ENCODE results near the gene OLFML2A.
A peak's percentile ranks its signal among the peaks of the same experiment; 100 is the strongest.

Gene OLFML2A

DNA sequence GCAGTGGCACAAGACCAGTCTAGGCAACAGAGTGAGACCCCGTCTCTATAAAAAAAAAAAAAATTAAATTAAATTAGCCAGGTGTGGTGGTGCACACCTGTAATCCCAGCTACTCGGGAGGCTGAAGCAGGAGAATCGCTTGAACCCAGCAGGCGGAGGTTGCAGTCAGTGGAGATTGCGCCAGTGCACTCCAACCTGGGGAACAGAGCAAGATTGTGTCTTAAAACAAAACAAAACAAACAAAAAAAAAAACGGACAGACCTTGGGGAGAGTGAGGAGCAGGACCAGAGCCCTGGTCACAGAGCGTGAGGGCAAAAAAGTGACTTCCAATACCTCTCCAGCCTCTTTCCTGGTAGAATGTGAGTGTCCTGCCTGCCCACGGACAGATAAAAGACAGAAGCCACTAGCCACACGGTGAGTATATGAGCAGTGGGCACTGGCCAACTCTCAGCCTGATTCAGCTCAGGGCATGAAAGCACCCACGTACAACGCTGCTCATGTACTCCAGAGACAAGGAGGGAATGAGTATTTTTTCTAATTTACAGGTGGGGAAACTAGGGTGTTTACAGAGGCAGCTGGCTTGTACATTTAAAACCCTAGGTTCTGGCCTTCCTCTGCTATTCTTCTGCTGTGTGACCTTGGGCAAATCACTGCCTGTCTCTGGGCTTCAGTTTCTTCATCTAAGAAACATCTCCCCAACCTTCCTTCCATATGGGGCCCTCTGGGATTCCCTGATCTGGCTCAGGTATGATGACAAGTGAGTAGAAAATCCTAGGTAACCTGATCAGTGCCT is 1.8 kb downstream of the OLFML2A start:
- DNase-seq (ENCODE audit: low spot score) = no peak

- no peak for DNase-seq (ENCODE audit: low spot score)
Observed at GRCh38 chr9:124779368-124780059, 2.6 kb downstream of the OLFML2A start.

DNA sequence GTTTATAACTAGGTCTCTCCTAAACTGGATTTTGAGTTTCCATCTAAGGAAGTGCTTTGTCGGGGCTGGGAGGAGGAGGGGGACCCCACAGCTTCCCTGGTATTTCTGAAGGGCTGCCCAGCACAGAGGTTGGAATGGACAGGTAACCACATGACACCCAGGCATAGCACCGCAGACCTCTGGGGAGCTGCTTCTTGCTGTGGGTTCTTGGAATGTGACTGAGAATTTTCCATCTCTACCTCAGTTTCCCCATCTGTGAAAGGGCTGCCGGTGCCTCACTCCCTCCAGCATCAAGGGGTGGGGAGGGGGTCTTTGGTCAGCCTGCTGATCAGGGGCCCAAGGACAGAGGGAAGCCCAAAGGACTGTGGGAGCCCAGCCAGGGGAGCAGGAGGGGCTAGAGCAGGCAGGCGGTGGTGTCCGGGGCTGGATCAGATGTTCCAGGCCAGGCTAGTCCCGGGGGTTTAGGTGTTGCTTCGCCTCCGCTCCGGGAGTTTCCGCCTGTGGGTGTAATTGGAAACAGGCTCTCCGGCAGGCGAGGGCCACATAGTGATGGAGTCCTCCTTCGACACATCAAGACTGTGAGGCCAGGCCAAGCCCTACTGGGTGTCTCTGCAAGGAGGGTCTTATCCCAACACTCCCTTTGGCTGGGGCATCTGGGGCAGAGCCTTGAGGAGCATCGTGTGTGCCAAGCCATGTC is 3.3 kb downstream of the OLFML2A start:
- DNase-seq (ENCODE audit: low spot score) = no peak

- DNase-seq (ENCODE audit: low spot score) = no peak
Observed at GRCh38 chr9:124780757-124781151, 3.8 kb downstream of the OLFML2A start.

DNA sequence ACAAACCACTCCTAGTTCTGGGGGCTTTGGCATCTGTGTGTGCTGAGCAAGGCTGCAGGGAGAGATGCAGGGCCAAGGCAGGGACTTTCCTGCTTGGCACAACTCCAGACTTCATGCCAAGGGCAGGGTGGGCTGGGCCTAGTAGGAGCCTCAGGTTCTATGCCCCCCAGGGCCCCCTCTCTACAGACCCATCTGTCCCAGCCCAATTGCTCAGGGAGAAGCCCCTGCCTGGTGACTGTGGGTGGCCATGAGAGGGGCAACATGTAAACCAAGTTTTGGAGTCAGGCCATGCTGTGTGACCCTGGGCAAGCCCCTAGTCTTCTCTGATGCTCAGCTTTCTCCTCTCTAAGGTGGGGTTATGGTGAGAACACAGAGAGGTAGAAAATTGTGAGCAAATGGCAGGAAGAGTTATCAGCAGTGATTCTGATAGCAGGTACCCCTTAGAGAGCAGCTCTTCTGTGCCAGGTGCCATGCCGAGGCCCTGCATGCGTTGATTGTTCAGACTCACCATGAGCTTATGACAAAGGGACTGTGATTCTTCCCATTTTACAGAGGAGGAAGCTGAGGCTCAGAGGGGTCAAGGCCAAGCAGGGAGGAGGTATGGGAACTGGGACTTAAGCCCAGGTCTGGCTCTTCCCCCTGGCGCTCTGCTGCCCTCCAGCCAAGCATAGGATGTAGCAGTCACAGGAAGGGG is 5.2 kb downstream of the OLFML2A start:
- no peak for DNase-seq (ENCODE audit: low spot score)

DNA sequence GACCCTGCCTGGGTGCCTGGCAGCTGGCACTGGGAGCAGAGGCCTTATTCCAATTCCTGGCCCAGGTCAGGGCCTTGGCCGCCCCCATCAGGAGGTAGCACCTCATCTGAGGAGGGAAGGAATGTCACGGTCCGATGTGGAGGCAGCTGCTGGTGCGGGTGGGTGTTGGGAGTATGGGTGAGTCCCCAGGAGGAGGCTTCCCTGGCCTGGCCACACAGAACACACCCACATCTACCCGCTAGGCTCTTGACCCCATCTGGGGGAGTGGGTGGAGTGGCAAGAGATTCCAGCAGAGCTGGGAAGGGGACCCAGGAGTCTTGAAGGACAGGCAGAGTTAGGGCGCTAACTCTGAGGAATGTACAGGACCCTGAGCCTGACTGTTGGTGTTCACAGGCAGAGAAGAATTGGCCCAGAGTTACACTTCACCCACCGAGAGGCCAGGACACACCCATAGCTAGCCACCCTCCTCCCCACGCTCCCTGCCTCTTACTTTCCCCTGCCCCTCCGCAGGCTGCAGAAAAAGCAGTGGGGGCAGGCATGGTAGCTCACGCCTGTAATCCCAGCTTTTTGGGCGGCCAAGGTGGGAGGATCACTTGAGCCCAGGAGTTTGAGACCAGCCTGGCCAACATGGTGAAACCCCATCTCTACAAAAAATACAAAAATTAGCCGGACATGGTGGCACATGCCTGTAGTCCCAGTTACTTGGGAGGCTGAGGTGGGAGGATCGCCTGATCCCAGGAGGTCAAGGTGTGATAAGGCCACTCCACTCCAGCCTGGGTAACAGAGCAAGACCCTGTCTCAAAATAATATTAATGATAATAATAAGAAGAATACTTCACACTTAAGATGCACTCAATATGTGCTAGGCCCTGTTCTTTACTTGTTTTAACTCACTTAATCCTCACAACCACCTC is 6.0 kb downstream of the OLFML2A start:
- DNase-seq (ENCODE audit: low spot score) = no peak

- no peak for DNase-seq (ENCODE audit: low spot score)
Observed at GRCh38 chr9:124783830-124784229, 6.9 kb downstream of the OLFML2A start.

DNA sequence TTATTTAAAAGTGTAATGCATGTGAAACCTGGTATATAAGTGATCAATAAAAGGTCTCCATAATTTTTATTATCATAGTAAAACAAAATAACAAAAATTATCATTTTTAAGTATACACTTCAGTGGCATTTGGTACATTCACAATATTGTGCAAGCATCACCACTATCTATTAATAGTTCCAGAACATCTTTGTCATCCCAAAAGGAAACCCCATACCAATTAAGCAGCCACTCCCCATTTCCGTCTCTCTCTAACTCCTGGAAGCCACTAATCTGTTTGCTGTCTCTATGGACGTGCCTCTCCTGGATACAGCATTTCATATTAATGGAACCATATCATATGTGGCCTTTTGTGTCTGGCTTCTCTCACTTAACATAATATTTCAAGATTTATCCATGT is 7.6 kb downstream of the OLFML2A start:
- peak; percentile 55 for DNase-seq (ENCODE audit: low spot score)

GRCh38 chr9:124786881-124787573 is 10.1 kb downstream of the OLFML2A start:
- no peak for DNase-seq (ENCODE audit: low spot score)

- no peak for DNase-seq (ENCODE audit: low spot score)
Observed at GRCh38 chr9:124788542-124789217, 11.7 kb downstream of the OLFML2A start.

GRCh38 chr9:124789531-124789930 is 12.6 kb downstream of the OLFML2A start:
- no peak for DNase-seq (ENCODE audit: low spot score)

- DNase-seq (ENCODE audit: low spot score) = no peak
Observed at GRCh38 chr9:124790301-124790700, 13.4 kb downstream of the OLFML2A start.

DNA sequence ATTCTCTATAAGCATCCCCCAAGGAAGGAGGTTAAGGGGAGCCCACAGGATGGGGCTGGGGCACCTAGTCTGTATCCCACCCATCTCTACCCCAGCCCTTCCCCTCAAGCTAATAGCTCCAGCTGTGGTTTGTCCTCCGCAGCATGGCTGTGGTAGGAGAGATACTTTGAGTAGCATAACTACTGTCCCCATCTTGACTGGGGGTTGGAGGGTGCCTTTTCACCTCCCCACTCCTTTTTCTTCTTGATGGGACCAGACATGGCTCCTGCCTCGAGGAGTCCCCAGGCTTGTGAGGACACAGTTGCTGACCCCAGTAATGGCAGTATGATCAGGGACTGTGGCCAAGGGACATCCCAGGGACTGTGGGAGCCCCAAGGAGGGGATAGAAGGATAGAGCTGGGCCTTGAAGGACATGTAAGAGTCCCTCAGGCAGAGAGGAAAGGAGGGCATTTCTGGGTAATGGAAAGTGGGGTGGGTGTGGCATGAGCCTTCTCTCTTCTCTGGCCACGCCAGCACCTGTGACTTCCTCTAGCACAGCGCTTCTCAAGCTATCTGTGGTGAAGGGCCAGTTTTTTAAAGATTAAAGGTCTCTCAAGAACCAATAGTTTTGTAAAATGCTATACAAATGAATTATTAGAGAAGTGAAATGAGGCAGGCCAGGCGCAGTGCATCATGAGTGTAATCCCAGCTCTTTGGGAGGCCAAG is 14.0 kb downstream of the OLFML2A start:
- no peak for DNase-seq (ENCODE audit: low spot score)

GRCh38 chr9:124792257-124793014 is 15.5 kb downstream of the OLFML2A start:
- DNase-seq (ENCODE audit: low spot score) = no peak

GRCh38 chr9:124793015-124793541 is 16.1 kb downstream of the OLFML2A start:
- DNase-seq (ENCODE audit: low spot score) = no peak

GRCh38 chr9:124794902-124795491 is 18.1 kb downstream of the OLFML2A start:
- no peak for DNase-seq (ENCODE audit: low spot score)

DNA sequence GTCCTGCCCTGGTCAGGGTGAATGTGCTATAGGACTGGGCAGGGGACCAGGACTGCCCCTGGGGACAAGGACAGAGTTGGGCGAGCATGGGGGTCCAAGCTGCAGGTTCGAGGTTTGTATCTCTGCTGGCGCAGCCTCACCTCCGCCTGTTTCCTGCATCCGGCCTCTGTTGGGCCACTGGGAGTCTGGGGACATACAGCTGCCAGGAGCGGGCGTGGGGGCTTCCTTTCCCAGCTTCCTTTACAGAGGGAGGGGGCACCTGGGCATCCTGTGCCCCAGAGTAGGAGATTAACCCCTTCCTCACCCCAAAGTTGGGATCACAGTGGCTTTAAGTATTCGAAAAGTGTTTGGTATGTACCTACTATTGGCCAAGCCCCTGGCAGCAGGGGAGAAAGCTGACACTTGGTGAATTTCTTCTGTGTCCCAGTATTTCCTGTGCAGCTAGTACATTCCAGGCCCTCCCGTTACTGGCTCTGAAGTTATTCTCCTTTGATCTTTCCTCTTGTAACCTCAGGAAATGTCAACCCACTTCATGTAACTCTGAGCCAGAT is 19.0 kb downstream of the OLFML2A start:
- DNase-seq (ENCODE audit: low spot score) = peak; percentile 69

All from kidney capillary endothelial cell (primary cell).